Measurements from ENCODE around the gene CDK19. TPM values are rescaled to one million over a fixed set of nuclear protein-coding genes. Genes with fewer than 3 reads are reported as not detected.

The CDK19 gene
- polyA plus RNA-seq, 1 of the 3 experiments (the other 2 are of a cell fraction), result 6.5 TPM

- Histone ChIP-seq H3K4me2 (no peak overlapping the region), H3K27me3 (ENCODE audit: insufficient read depth) (no peaks in the 10 kb centered on the region), H3K4me1 (ENCODE audit: control insufficient read depth in 1 of 2, insufficient read depth in 2 of 2, low read depth in 1 of 2, low read length in 1 of 2) (peaks cover 0 to 4% of the 10 kb centered on the region in 2 experiments; a peak in 2 of 4 replicates), H4K20me1 (ENCODE audit: insufficient read depth) (no peaks in the 10 kb centered on the region), H3K36me3 (replicated peaks in 1 of 2; ENCODE audit: control insufficient read depth in 1 of 2, insufficient read depth in 2 of 2, low read length in 1 of 2) (peaks cover 30 to 32% of the 10 kb centered on the region in 2 experiments), H3K27ac (ENCODE audit: low read depth in 2 of 2, low read length in 1 of 2) (no peak overlapping the region), H3K79me2 (ENCODE audit: insufficient read depth) (no peaks in the 10 kb centered on the region), H3K9me2 (no peaks in the 10 kb centered on the region), H3K9me3 (no peaks in the 10 kb centered on the region), H2AFZ (ENCODE audit: low read depth) (no peak overlapping the region), H3K4me3 (ENCODE audit: low read depth in 2 of 2, low read length in 1 of 2) (no peak overlapping the region), H3F3A (replicated peaks; ENCODE audit: insufficient read depth) (no peaks in the 10 kb centered on the region), H3K9ac (no peak overlapping the region)
- ChIA-PET POLR2A (no interaction called here), CTCF (no interaction called here)
- TF ChIP-seq FOXM1 (IDR thresholded peaks at IDR 0.05; ENCODE audit: low read depth), result no peak
- no peak for TF ChIP-seq RFX5 (IDR thresholded peaks at IDR 0.05; ENCODE audit: low read length)
- TF ChIP-seq MAX (IDR thresholded peaks at IDR 0.05; ENCODE audit: low read depth), result no peak
- no peak for TF ChIP-seq YY1 (IDR thresholded peaks at IDR 0.05; ENCODE audit: low read depth)
- TF ChIP-seq TAF1 (IDR thresholded peaks at IDR 0.05; ENCODE audit: borderline replicate concordance, low read depth, low read length), result no peak
- no CpG with 5 or more reads among the region's 1 CpG for WGBS (ENCODE audit: low lambda C conversion rate)
- no peak for DNase-seq
Observed at GRCh38 chr6:110617057-110617456, 198.2 kb downstream of the CDK19 start.

DNA sequence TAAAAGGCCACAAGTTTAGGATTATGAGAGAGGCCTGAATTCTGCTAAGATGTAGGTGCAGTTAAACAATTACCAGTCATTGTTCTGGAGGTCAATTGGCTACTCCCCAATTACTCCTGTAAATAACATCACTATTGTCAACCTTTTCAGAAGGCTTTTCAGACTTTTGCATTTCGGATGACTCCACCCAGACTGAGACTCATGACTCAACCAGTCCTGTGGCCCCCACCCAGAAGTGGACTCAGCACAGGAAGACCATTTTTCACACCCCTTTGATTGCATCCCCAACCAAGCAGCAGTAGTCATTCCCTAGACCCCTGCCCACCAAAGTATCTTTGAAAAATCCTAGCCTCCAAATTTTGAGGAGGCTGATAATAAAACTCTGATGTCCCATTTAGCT, 199.5 kb downstream of the CDK19 start:
- no peak overlapping the region for H3K4me3 ChIP-seq (ENCODE audit: low read depth in 2 of 2, low read length in 1 of 2)
- H3K4me2 ChIP-seq, result no peak overlapping the region
- no peak for TF ChIP-seq MXI1 (IDR thresholded peaks at IDR 0.05; ENCODE audit: low read depth, low read length)
- TF ChIP-seq CTCF (IDR thresholded peaks at IDR 0.05), result no peak
- no peak for TF ChIP-seq EZH2phosphoT487 (IDR thresholded peaks at IDR 0.05; ENCODE audit: borderline replicate concordance, low read depth)
- no peak for TF ChIP-seq MAX (IDR thresholded peaks at IDR 0.05; ENCODE audit: low read depth)
- TF ChIP-seq TEAD4 (IDR thresholded peaks at IDR 0.05; ENCODE audit: borderline replicate concordance, insufficient read depth), result no peak
- no peaks in the 10 kb centered on the region for H3K9me3 ChIP-seq
- no peaks in the 10 kb centered on the region for H3K27me3 ChIP-seq (ENCODE audit: insufficient read depth)
- POLR2A ChIA-PET, result no interaction called here
- WGBS (ENCODE audit: low lambda C conversion rate), result 91% methylated on average over 1 of the region's 1 CpG
- H3K79me2 ChIP-seq (ENCODE audit: insufficient read depth), result no peaks in the 10 kb centered on the region
- H4K20me1 ChIP-seq (ENCODE audit: insufficient read depth), result no peaks in the 10 kb centered on the region
- no peak overlapping the region for H3K27ac ChIP-seq (ENCODE audit: low read depth in 2 of 2, low read length in 1 of 2)
- no peaks in the 10 kb centered on the region for H3K9me2 ChIP-seq
- no peaks in the 10 kb centered on the region for H3F3A ChIP-seq (replicated peaks; ENCODE audit: insufficient read depth)
- no peaks in the 10 kb centered on the region; a peak in 2 of 4 replicates for H3K4me1 ChIP-seq (ENCODE audit: control insufficient read depth in 1 of 2, insufficient read depth in 2 of 2, low read depth in 1 of 2, low read length in 1 of 2)
- H2AFZ ChIP-seq (ENCODE audit: low read depth), result no peak overlapping the region
- peaks cover 21 to 27% of the 10 kb centered on the region in 2 experiments for H3K36me3 ChIP-seq (replicated peaks in 1 of 2; ENCODE audit: control insufficient read depth in 1 of 2, insufficient read depth in 2 of 2, low read length in 1 of 2)
- H3K9ac ChIP-seq, result no peak overlapping the region
- no peak for DNase-seq
- CTCF ChIA-PET, result interaction anchor here (1.0 kb wide), 1 partner anchor 26 kb away, joined by 3 read pairs; no protein-coding TSS in a partner anchor

Measured in SK-N-SH (cell line).